ENCODE data around the gene ARID5B.

Gene ARID5B

GRCh38 chr10:61877887-61878739 is 23.4 kb upstream of the ARID5B start:
- Histone ChIP-seq H3K27ac (no peak overlapping the region), H3K4me3 (no peak overlapping the region)
- DNase-seq (ENCODE audit: low spot score): no peak
- TF ChIP-seq CTCF (IDR thresholded peaks at IDR 0.05): no peak

GRCh38 chr10:61878740-61879068 is 22.8 kb upstream of the ARID5B start:
- TF ChIP-seq CTCF (IDR thresholded peaks at IDR 0.05): no peak
- H3K4me3 ChIP-seq: no peak overlapping the region
- DNase-seq (ENCODE audit: low spot score): no peak
- H3K27ac ChIP-seq: no peak overlapping the region

DNA sequence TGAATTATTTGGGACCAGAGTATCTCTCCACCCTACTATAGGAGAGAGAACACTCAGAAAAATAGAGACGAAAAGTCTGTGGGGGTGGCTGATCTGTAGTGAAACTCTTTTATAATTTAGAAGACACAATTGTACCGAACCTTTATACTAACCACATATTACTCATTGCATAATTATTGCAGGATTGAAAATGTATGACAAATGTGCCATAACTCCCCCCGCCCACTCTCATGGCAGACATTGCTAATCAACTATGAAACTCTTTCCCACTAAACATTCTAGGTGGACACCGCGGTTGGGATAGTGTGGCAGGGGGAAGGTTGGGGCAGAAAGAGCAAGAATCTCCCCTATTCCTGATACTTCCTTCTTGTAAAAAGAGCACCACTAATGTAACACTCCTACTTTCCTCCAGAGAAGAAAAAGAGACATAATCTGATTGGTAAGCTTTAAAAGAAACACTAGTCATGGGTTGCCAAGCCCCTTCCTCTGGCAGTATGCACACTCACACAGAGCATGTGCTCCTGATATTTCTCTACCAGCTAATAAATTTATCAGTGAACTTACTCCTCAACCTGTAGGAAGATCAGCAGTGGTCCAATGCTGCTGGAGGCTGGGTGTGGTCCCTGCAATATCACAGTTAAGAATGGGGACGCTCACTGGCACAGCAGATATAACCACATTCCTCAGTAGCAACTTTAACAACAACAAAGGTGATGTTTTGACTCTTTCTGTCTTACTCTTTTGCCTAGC is 18.7 kb upstream of the ARID5B start:
- Histone ChIP-seq H3K4me3 (no peak overlapping the region), H3K27ac (no peak overlapping the region)
- no peak for TF ChIP-seq CTCF (IDR thresholded peaks at IDR 0.05)
- DNase-seq (ENCODE audit: low spot score): no peak

DNA sequence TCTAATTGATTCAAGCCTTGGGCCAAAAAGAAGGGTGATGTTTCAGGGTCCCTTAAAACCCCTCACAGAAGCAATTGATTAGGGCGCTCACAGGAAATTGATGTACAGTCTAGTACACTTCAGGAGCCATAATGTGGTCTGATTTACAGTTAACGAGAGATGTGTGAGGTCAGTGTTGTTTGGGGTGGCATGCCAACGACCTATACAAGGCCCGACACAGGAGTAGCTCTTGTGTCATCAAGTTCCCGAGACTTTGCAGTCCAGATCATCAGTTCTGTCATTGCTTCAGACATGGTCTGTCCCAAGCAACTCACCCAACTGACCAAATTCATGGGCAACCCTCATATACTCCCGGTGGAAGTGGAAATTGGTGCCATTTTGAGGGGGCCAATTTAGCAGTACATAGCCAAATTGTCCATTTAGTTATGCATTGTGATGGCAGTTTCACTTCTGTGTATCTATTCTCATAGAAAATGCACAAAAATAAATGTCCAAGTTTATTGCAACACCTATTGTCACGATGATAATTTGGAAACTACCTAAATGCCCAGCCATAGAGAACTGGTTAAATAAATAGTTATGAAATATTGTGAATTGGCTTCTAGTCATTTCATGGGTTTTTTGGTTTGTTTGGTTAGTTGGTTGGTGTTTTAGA is 18.0 kb upstream of the ARID5B start:
- Histone ChIP-seq H3K4me3 (no peak overlapping the region), H3K27ac (no peak overlapping the region)
- no peak for DNase-seq (ENCODE audit: low spot score)
- TF ChIP-seq CTCF (IDR thresholded peaks at IDR 0.05): no peak

DNA sequence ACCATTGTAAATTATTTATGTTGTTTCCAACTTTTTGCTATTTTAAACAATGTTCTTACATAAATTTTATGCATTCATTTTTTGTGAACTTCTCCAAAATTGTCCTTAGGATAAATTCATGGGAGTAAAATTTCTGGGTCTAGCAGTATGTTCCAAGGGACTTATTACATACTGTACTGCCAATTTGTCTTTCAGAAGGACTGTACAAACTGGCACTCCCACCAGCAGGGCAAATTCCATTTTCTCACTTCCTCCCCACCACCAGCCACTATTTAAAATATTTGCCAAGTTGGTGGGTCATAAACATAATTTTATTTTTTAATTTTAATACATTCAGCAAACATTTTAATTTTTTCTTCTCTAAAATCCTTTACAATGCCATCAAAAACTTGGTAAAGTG is 13.7 kb upstream of the ARID5B start:
- DNase-seq (ENCODE audit: low spot score): no peak
- no peak for TF ChIP-seq CTCF (IDR thresholded peaks at IDR 0.05)
- Histone ChIP-seq H3K4me3 (no peak overlapping the region), H3K27ac (no peak overlapping the region)

DNA sequence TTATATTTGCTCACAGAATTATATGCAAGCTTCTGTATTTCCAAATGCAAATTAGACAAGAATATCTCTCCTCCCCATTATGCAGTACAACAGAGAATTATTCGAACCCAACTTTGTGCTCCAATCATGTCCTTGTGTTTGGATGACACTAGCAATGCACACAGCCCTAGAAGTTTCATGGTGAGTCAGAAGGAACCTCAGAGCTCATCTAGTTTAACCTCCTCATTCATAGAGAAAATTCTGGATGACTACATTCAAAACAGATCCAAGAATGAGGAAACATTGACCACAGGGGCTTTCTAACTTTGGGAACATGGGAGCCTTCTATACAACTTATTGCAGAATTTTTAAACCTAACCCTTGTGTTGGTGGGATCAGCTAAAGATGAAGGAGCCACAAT is 12.8 kb upstream of the ARID5B start:
- Histone ChIP-seq H3K4me3 (no peak overlapping the region), H3K27ac (no peak overlapping the region)
- no peak for TF ChIP-seq CTCF (IDR thresholded peaks at IDR 0.05)
- no peak for DNase-seq (ENCODE audit: low spot score)
